Peyer's patch (tissue), 4 donors: ENCODE measurements around the gene RAP1GAP. TPM values are rescaled to one million over a fixed set of nuclear protein-coding genes. Genes with fewer than 3 reads are reported as not detected.

Source experiments
- DNase-seq, 3 donors: peaks; one replicate each; pipeline ENCODE4 v3.0.0-alpha.2; 2017 to 2019
- H3K27ac ChIP-seq, 4 donors: fragments of 200-600 bp; sonication (generic); one replicate each; pipeline ENCODE4 v1.5.1; 2016 to 2019
- H3K27me3 ChIP-seq, 2 donors: fragments of 200-600 bp; sonication (generic); one replicate each; pipeline ENCODE4 v1.5.1; 2019
- H3K36me3 ChIP-seq, 3 donors: fragments of 200-600 bp; sonication (generic); one replicate each; pipeline ENCODE4 v1.5.1; 2016 to 2019
- H3K4me1 ChIP-seq, 4 donors: fragments of 200-600 bp; sonication (generic); one replicate each; pipeline ENCODE4 v1.5.1; 2016 to 2019
- H3K4me3 ChIP-seq, 4 donors: fragments of 200-600 bp; sonication (generic); 1 replicate in 3 of 4; 2 replicates in 1 of 4; pipeline ENCODE4 v1.5.1; 2016 to 2019; ENCODE audit warnings: mild to moderate bottlenecking in 1 of 4
- H3K9me3 ChIP-seq, 4 donors: fragments of 200-600 bp; sonication (generic); one replicate each; pipeline ENCODE4 v1.5.1; 2016 to 2019; ENCODE audit warnings: mild to moderate bottlenecking in 1 of 4
- POLR2A ChIP-seq, 2 donors: fragments of 450-650 bp; IDR thresholded peaks; one replicate each; pipeline ENCODE4 v1.5.1; 2017; ENCODE audit warnings: antibody characterized with exemption in 2 of 2, mild to moderate bottlenecking in 2 of 2, moderate library complexity in 2 of 2
- total RNA-seq, 4 donors: library from RNA; depleted of rRNA; stranded (reverse); fragments of >200 nt; gene quantifications; one replicate each; pipeline ENCODE4 v1.1.0, GENCODE V29; 2016
- TF ChIP-seq, protein P1 (sequence below), 6 experiments: fragments of 450-650 bp in 4 of 6; fragments of 200-600 bp in 2 of 6; sonication (generic) in 1 of 6; IDR thresholded peaks; one replicate each; pipeline ENCODE4 v1.5.1; 2017 to 2019; ENCODE audit warnings: antibody characterized with exemption in 6 of 6, mild to moderate bottlenecking in 3 of 6, moderate library complexity in 1 of 6

RAP1GAP gene
- total RNA-seq, 4 donors from 2014 or later: 32.2 to 65.3 (median 57.0) TPM

DNA sequence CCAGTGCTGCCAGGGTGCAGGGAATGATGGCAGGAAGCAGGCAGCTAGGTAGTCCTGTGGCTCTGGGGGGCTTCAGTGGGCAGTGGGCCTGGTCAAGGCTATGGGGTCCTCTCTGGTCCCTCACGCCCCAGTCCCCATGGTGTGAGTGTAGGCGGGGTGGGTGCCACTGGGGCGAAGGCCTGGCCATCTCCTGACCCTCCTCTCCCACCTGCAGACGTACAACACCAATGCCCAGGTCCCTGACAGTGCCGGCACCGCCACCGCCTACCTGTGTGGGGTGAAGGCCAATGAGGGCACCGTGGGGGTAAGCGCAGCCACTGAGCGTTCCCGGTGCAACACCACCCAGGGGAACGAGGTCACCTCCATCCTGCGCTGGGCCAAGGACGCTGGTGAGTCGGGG is 106.3 kb downstream of the RAP1GAP start:
- Histone ChIP-seq H3K9me3 (no peaks in the 10 kb centered on the region), H3K36me3 (no peaks in the 10 kb centered on the region), H3K27me3 (no peaks in the 10 kb centered on the region), H3K4me1 (no peaks in the 10 kb centered on the region), H3K27ac (no peak overlapping the region), H3K4me3 (no peak overlapping the region)
- no peak for DNase-seq
- TF ChIP-seq, protein P1, sequence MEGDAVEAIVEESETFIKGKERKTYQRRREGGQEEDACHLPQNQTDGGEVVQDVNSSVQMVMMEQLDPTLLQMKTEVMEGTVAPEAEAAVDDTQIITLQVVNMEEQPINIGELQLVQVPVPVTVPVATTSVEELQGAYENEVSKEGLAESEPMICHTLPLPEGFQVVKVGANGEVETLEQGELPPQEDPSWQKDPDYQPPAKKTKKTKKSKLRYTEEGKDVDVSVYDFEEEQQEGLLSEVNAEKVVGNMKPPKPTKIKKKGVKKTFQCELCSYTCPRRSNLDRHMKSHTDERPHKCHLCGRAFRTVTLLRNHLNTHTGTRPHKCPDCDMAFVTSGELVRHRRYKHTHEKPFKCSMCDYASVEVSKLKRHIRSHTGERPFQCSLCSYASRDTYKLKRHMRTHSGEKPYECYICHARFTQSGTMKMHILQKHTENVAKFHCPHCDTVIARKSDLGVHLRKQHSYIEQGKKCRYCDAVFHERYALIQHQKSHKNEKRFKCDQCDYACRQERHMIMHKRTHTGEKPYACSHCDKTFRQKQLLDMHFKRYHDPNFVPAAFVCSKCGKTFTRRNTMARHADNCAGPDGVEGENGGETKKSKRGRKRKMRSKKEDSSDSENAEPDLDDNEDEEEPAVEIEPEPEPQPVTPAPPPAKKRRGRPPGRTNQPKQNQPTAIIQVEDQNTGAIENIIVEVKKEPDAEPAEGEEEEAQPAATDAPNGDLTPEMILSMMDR (IDR thresholded peaks at IDR 0.05): no peak
- TF ChIP-seq POLR2A (IDR thresholded peaks at IDR 0.05): no peak

DNA sequence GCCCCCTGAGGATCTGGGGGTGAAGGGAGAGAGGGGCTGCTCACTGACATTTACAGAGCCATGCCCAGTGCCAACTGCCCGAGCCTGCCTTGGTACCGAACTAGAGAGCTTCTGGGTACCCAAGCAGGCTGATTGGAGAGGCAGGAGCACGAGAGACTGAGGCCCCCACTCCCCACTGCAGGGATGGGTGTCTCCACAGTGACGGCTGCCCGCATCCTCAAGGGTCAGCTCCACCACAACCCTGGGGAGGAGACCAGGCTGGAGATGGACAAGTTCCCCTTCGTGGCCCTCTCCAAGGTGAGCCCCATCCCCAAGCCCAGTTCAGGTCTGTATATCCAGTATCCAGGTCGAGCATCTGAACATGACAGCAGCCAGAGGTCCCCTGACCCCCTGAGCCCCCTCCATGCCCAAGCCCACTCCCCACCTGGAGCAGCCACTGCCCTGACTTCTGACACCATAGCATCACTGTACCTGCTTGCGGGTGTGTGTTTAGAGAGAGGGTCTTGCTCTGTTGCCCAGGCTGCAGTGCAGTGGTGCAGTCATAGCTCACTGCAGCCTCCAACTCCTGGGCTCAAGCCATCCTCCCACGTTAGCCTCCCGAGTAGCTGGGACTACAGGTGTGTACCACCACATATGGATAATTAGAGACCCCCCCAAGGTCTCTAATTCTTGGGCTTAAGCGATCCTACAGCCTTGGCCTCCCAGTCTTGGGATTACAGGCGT is 108.1 kb downstream of the RAP1GAP start:
- H3K36me3 ChIP-seq: no peaks in the 10 kb centered on the region
- H3K4me3 ChIP-seq: no peak overlapping the region
- no peaks in the 10 kb centered on the region for H3K4me1 ChIP-seq
- no peak for TF ChIP-seq POLR2A (IDR thresholded peaks at IDR 0.05)
- TF ChIP-seq, protein P1 (IDR thresholded peaks at IDR 0.05): no peak
- H3K27me3 ChIP-seq: no peaks in the 10 kb centered on the region
- no peak for DNase-seq
- no peak overlapping the region for H3K27ac ChIP-seq
- H3K9me3 ChIP-seq: no peaks in the 10 kb centered on the region

DNA sequence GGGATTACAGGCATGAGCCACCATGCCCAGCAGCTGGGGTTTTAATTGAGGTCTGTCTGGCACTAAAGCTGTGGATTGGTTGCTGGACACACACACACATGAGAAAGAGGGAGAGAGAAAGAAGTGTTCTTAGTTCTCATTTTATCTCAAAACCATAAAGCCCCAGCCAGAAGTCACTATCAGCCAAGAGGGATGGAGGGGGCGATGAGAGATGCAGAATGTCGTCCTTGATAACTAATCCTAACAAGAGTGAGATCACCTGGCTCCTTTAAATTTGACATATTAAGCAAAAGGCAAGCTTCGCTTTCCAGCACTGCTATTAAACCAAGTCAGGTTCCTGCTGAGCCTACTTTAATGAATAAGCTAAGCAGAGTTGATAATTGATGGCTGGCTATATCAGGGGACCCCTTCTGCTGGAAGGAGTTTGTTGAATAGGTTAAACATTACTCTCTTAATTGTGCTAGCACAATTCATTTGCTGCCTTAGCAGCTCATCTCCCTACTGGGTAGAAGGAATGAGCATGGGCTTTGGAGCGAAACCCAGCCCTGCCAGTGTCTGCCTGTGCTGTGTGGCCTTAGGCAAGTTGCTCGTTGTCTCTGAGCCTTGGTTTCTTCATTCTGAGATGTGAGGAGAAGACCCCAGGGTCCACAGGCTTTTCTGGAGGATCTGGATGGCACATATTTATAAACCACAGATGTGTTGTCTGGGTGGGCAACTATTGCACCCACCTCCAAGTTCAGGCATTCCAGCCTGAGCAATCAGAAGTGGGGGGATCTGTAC is 109.2 kb downstream of the RAP1GAP start:
- Histone ChIP-seq H3K27me3 (no peaks in the 10 kb centered on the region), H3K4me3 (no peak overlapping the region)

DNA sequence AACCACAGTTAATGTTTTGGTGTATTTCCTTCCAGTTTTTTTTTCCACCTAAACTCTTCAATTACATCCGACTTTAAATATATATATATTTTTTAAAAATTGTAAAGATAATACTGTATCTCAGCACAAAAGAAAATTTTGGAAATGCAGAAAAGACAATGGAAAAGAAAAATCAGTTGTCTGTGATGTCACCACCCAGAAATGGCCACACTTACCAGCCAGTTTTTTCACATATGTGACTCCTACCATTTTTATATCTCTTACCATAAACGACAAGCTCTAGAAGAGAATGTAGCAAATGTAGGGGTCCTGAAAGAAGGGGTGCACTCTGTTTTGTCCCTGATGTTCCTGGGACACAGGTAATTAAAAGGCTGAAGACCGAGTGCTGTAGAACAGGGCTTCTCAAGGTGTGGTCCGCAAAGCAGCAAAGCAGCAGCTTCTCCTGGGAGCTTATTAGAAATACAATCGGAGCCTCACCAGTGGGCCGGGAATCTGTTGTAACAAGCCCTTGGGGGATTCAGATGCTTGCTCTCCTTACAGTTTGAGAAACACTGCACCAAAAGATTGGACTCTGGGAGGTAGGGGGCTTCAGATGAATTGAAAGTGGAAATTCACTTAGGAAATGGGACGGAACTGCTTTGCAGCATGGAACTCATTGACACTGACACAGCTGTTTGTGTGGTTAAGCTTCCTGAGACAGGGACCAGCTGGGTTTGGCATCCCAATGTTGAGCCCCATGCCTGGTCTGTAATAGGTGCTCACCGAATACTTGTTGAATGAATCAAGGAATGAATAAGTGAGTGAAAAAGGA is 115.8 kb downstream of the RAP1GAP start:
- TF ChIP-seq POLR2A (IDR thresholded peaks at IDR 0.05): no peak
- TF ChIP-seq, protein P1 (IDR thresholded peaks at IDR 0.05): no peak
- DNase-seq: no peak
- Histone ChIP-seq H3K27me3 (no peaks in the 10 kb centered on the region), H3K4me3 (no peak overlapping the region), H3K27ac (no peak overlapping the region), H3K9me3 (no peaks in the 10 kb centered on the region), H3K4me1 (no peaks in the 10 kb centered on the region), H3K36me3 (no peaks in the 10 kb centered on the region)

More for the DNA sequence above, 109.2 kb downstream of the RAP1GAP start:
- no peak overlapping the region for H3K27ac ChIP-seq
- TF ChIP-seq POLR2A (IDR thresholded peaks at IDR 0.05): no peak
- TF ChIP-seq, protein P1 (IDR thresholded peaks at IDR 0.05): no peak
- no peaks in the 10 kb centered on the region for H3K36me3 ChIP-seq
- H3K4me1 ChIP-seq: no peaks in the 10 kb centered on the region
- H3K9me3 ChIP-seq: no peaks in the 10 kb centered on the region
- DNase-seq: no peak

DNA sequence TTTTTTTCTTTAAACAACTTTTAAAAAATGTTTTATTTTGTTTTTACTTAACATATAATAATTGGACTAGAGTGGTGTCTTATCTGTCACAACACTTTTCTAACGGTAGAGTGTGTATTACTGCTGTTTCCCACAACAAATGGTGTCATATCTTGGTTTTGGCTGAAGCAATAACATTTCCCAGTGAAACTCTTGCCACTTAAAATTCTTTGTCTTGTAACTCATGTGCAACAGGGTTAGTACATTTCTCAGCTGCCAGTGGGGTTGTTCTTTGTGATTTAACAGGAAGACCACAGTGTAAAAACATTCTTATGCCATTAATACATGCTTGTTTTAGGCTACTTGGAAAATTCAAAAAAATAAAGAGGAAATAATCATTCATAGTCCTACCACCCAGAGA is 116.4 kb downstream of the RAP1GAP start:
- DNase-seq: no peak
- Histone ChIP-seq H3K27ac (peak overlapping the region in 1 of 4 donors; percentile 50), H3K9me3 (no peaks in the 10 kb centered on the region), H3K4me1 (no peaks in the 10 kb centered on the region), H3K27me3 (no peaks in the 10 kb centered on the region), H3K36me3 (no peaks in the 10 kb centered on the region), H3K4me3 (no peak overlapping the region)
- TF ChIP-seq, protein P1 (IDR thresholded peaks at IDR 0.05): no peak
